WTC11 (cell line): ENCODE measurements around the gene MGAM2.

ENCODE experiments used
- ESRRA ChIP-seq: sonication (generic); formaldehyde crosslinking; IDR thresholded peaks from 2 replicates; pipeline ENCODE4 v1.8.1; 2022; ENCODE audit warnings: mild to moderate bottlenecking, missing genetic modification reagents, borderline replicate concordance
- IRF2 ChIP-seq: sonication (generic); formaldehyde crosslinking; IDR thresholded peaks from 2 replicates; pipeline ENCODE4 v1.8.0; 2022; ENCODE audit warnings: low read depth, missing genetic modification reagents, borderline replicate concordance
- SMAD3 ChIP-seq: sonication (generic); formaldehyde crosslinking; IDR thresholded peaks from 2 replicates; pipeline ENCODE4 v1.8.0; 2022; ENCODE audit warnings: missing genetic modification reagents, mild to moderate bottlenecking, borderline replicate concordance
- TF ChIP-seq, protein P1 (sequence below): fragments of 200-600 bp; IDR thresholded peaks from 2 replicates; pipeline ENCODE4 v1.8.0; 2022; ENCODE audit warnings: antibody characterized with exemption
- TF ChIP-seq, protein P2 (sequence below): sonication (generic); formaldehyde crosslinking; IDR thresholded peaks from 2 replicates; pipeline ENCODE4 v1.8.1; 2022; ENCODE audit warnings: mild to moderate bottlenecking, moderate library complexity, missing genetic modification reagents
- TF ChIP-seq, protein P3 (sequence below): sonication (generic); formaldehyde crosslinking; conservative IDR thresholded peaks from 2 replicates; pipeline ENCODE4 v1.8.1; 2023; ENCODE audit warnings: mild to moderate bottlenecking, low read depth, missing genetic modification reagents, moderate library complexity
- TF ChIP-seq, protein P4 (sequence below): sonication (generic); formaldehyde crosslinking; IDR thresholded peaks from 2 replicates; pipeline ENCODE4 v1.8.1; 2022; ENCODE audit warnings: low read depth, mild to moderate bottlenecking, moderate library complexity, missing genetic modification reagents, borderline replicate concordance
- TF ChIP-seq, protein P5 (sequence below): sonication (generic); formaldehyde crosslinking; IDR thresholded peaks from 2 replicates; pipeline ENCODE4 v1.8.0; 2022; ENCODE audit warnings: mild to moderate bottlenecking, missing genetic modification reagents
- TF ChIP-seq, protein P6 (sequence below): sonication (generic); formaldehyde crosslinking; conservative IDR thresholded peaks from 2 replicates; pipeline ENCODE4 v1.8.1; 2022; ENCODE audit warnings: mild to moderate bottlenecking, missing genetic modification reagents

DNA sequence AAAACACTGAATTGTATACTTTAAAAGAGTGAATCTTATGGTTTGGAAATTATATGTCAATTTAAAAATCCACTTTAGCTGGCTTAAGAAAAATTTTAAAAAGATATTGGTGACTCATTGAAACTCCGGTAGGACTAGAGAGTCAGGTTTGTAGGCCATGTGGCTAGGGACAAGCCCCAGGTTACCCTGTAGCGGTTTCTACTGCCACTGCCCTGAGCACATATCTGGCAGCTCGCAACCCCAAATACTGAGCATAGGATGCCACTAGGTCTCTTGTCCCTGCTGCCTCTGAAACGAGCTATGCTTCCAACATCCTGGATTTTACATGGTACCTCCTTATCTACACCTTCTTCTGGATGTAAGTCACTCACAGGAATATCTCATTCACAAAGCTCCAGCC is 1.4 kb upstream of the MGAM2 start:
- TF ChIP-seq, protein P1, sequence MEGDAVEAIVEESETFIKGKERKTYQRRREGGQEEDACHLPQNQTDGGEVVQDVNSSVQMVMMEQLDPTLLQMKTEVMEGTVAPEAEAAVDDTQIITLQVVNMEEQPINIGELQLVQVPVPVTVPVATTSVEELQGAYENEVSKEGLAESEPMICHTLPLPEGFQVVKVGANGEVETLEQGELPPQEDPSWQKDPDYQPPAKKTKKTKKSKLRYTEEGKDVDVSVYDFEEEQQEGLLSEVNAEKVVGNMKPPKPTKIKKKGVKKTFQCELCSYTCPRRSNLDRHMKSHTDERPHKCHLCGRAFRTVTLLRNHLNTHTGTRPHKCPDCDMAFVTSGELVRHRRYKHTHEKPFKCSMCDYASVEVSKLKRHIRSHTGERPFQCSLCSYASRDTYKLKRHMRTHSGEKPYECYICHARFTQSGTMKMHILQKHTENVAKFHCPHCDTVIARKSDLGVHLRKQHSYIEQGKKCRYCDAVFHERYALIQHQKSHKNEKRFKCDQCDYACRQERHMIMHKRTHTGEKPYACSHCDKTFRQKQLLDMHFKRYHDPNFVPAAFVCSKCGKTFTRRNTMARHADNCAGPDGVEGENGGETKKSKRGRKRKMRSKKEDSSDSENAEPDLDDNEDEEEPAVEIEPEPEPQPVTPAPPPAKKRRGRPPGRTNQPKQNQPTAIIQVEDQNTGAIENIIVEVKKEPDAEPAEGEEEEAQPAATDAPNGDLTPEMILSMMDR = no peak
- TF ChIP-seq SMAD3 (CRISPR knock-in tag) (no peak), IRF2 (no peak), ESRRA (CRISPR knock-in tag) (no peak)
- TF ChIP-seq, protein P2, sequence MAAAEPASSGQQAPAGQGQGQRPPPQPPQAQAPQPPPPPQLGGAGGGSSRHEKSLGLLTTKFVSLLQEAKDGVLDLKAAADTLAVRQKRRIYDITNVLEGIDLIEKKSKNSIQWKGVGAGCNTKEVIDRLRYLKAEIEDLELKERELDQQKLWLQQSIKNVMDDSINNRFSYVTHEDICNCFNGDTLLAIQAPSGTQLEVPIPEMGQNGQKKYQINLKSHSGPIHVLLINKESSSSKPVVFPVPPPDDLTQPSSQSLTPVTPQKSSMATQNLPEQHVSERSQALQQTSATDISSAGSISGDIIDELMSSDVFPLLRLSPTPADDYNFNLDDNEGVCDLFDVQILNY (CRISPR knock-in tag) = no peak
- TF ChIP-seq, protein P3, sequence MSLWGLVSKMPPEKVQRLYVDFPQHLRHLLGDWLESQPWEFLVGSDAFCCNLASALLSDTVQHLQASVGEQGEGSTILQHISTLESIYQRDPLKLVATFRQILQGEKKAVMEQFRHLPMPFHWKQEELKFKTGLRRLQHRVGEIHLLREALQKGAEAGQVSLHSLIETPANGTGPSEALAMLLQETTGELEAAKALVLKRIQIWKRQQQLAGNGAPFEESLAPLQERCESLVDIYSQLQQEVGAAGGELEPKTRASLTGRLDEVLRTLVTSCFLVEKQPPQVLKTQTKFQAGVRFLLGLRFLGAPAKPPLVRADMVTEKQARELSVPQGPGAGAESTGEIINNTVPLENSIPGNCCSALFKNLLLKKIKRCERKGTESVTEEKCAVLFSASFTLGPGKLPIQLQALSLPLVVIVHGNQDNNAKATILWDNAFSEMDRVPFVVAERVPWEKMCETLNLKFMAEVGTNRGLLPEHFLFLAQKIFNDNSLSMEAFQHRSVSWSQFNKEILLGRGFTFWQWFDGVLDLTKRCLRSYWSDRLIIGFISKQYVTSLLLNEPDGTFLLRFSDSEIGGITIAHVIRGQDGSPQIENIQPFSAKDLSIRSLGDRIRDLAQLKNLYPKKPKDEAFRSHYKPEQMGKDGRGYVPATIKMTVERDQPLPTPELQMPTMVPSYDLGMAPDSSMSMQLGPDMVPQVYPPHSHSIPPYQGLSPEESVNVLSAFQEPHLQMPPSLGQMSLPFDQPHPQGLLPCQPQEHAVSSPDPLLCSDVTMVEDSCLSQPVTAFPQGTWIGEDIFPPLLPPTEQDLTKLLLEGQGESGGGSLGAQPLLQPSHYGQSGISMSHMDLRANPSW (CRISPR knock-in tag) = no peak
- TF ChIP-seq, protein P4, sequence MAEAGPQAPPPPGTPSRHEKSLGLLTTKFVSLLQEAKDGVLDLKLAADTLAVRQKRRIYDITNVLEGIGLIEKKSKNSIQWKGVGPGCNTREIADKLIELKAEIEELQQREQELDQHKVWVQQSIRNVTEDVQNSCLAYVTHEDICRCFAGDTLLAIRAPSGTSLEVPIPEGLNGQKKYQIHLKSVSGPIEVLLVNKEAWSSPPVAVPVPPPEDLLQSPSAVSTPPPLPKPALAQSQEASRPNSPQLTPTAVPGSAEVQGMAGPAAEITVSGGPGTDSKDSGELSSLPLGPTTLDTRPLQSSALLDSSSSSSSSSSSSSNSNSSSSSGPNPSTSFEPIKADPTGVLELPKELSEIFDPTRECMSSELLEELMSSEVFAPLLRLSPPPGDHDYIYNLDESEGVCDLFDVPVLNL (CRISPR knock-in tag) = no peak
- TF ChIP-seq, protein P5, sequence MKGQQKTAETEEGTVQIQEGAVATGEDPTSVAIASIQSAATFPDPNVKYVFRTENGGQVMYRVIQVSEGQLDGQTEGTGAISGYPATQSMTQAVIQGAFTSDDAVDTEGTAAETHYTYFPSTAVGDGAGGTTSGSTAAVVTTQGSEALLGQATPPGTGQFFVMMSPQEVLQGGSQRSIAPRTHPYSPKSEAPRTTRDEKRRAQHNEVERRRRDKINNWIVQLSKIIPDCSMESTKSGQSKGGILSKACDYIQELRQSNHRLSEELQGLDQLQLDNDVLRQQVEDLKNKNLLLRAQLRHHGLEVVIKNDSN (CRISPR knock-in tag) = no peak
- TF ChIP-seq, protein P6, sequence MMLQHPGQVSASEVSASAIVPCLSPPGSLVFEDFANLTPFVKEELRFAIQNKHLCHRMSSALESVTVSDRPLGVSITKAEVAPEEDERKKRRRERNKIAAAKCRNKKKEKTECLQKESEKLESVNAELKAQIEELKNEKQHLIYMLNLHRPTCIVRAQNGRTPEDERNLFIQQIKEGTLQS = no peak
